K562 (cell line): Measurements from ENCODE around the gene C1QTNF2. TPM values are rescaled to one million over a fixed set of nuclear protein-coding genes. Genes with fewer than 3 reads are reported as not detected.

ENCODE experiments used
- BRD4 ChIP-seq: fragments of 200-600 bp; sonication (generic); IDR thresholded peaks from 2 replicates; pipeline ENCODE4 v1.6.1; 2017; ENCODE audit warnings: inconsistent platforms
- ELF2 ChIP-seq: fragments of 250-450 bp; sonication (Bioruptor Pico); IDR thresholded peaks from 2 replicates; pipeline ENCODE4 v1.5.0; 2021; ENCODE audit warnings: mild to moderate bottlenecking
- HOMEZ ChIP-seq: fragments of 250-450 bp; sonication (Bioruptor Pico); IDR thresholded peaks from 2 replicates; pipeline ENCODE4 v1.4.0; 2020; ENCODE audit warnings: mild to moderate bottlenecking, moderate library complexity
- KAT2B ChIP-seq: IDR thresholded peaks from one replicate; pipeline ENCODE4 v1.6.1; 2012; ENCODE audit warnings: low read depth, mild to moderate bottlenecking, control low read depth, inconsistent platforms, low read length, moderate library complexity
- PTBP1 ChIP-seq: fragments of 200-400 bp; formaldehyde crosslinking; IDR thresholded peaks from 2 replicates; pipeline ENCODE4 v1.6.1; 2017; ENCODE audit warnings: low read depth, low read length
- RUNX1 ChIP-seq: sonication (generic); IDR thresholded peaks from 2 replicates; pipeline ENCODE4 v1.6.1; 2016; ENCODE audit warnings: antibody characterized with exemption, low read depth
- SIN3A ChIP-seq, 2 experiments: fragments of 150-350 bp in 1 of 2; IDR thresholded peaks; 2 replicates each; pipeline ENCODE4 v1.6.1; 2011 to 2016; ENCODE audit warnings: borderline replicate concordance in 2 of 2, low read depth in 2 of 2, low read length in 2 of 2, mild to moderate bottlenecking in 2 of 2, moderate library complexity in 2 of 2; ENCODE audit not compliant: control insufficient read depth in 1 of 2
- SMAD1 ChIP-seq: fragments of 150-350 bp; IDR thresholded peaks from 2 replicates; pipeline ENCODE4 v1.6.1; 2014; ENCODE audit warnings: low read length, low read depth; ENCODE audit not compliant: partially characterized antibody
- SMARCC2 ChIP-seq: fragments of 450-650 bp; IDR thresholded peaks from 2 replicates; pipeline ENCODE4 v1.6.1; 2017; ENCODE audit warnings: antibody characterized with exemption, moderate library complexity, mild to moderate bottlenecking, low read depth
- SMC3 ChIP-seq: conservative IDR thresholded peaks from 2 replicates; pipeline ENCODE4 v1.6.1; 2011; ENCODE audit warnings: low read depth, low read length, improper control_type of control experiment; ENCODE audit not compliant: insufficient read depth
- SOX6 ChIP-seq: fragments of 450-650 bp; IDR thresholded peaks from 2 replicates; pipeline ENCODE4 v1.6.1; 2014; ENCODE audit warnings: mild to moderate bottlenecking
- TGIF2 ChIP-seq: sonication (generic); formaldehyde crosslinking; IDR thresholded peaks from 2 replicates; pipeline ENCODE4 v1.8.1; 2022; ENCODE audit warnings: mild to moderate bottlenecking, missing genetic modification reagents, moderate library complexity
- TRIM24 ChIP-seq, 2 experiments: fragments of 450-650 bp; IDR thresholded peaks; 2 replicates each; pipeline ENCODE4 v1.6.1; 2016
- ZBED1 ChIP-seq: IDR thresholded peaks from 2 replicates; pipeline ENCODE4 v1.6.1; 2014
- ZBTB26 ChIP-seq: fragments of 450-650 bp; formaldehyde crosslinking; IDR thresholded peaks from 2 replicates; pipeline ENCODE4 v1.4.0; 2022; ENCODE audit warnings: missing genetic modification characterization
- ZNF274 ChIP-seq: IDR thresholded peaks from 2 replicates; pipeline ENCODE4 v1.6.1; 2011; ENCODE audit warnings: low read depth, mild to moderate bottlenecking, low read length, moderate library complexity, borderline replicate concordance
- ZNF707 ChIP-seq: fragments of 250-450 bp; sonication (Bioruptor Pico); conservative IDR thresholded peaks from 2 replicates; pipeline ENCODE4 v1.8.0; 2022; ENCODE audit warnings: inconsistent platforms, mild to moderate bottlenecking, moderate library complexity
- ZNF77 ChIP-seq: fragments of 250-450 bp; sonication (Bioruptor Pico); IDR thresholded peaks from 2 replicates; pipeline ENCODE4 v1.5.0; 2020
- polyA plus RNA-seq, 8 experiments: library from polyadenylated mRNA; depleted of rRNA in 4 of 8; stranded (reverse) in 5 of 8; unstranded in 3 of 8; fragments of >200 nt; fragmentation: Nextera tagmentation in 2 of 8; fragmentation: Illumina TruSeq in 1 of 8; extraction: Ambion mirVana in 2 of 8; extraction: Trizol in 1 of 8; gene quantifications; 2 replicates each; pipeline versions ENCODE4 v1.2.1 to v1.2.3, GENCODE V29; 2011 to 2014; ENCODE audit warnings: inconsistent platforms in 1 of 8, missing spikeins in 1 of 8
- total RNA-seq, 7 experiments: library from RNA; depleted of rRNA in 6 of 7; stranded (reverse); fragments of >200 nt in 6 of 7; fragmentation: Illumina TruSeq in 2 of 7; extraction: Trizol in 2 of 7; gene quantifications; 2 replicates each; pipeline versions ENCODE4 v1.2.1 to v1.2.3, GENCODE V29; 2011 to 2021; ENCODE audit warnings: low replicate concordance in 1 of 7
- TF ChIP-seq, protein P1 (sequence below): sonication (generic); formaldehyde crosslinking; IDR thresholded peaks from 2 replicates; pipeline ENCODE4 v1.5.0; 2020; ENCODE audit warnings: missing genetic modification reagents
- TF ChIP-seq, protein P2 (sequence below): fragments of 250-450 bp; sonication (Bioruptor Pico); IDR thresholded peaks from 2 replicates; pipeline ENCODE4 v1.8.0; 2022; ENCODE audit warnings: moderate library complexity, mild to moderate bottlenecking, inconsistent platforms
- TF ChIP-seq, protein P3 (sequence below): sonication (generic); formaldehyde crosslinking; IDR thresholded peaks from 2 replicates; pipeline ENCODE4 v1.8.0; 2022; ENCODE audit warnings: missing genetic modification reagents, mild to moderate bottlenecking, borderline replicate concordance

Gene C1QTNF2
- total and polyA plus RNA-seq, 9 of the 15 experiments (the other 6 are each of a cell fraction or from before 2014, with no cell fraction given): not detected

GRCh38 chr5:160378330-160378729 lies 7.9 kb upstream of the C1QTNF2 start (continued):
- TF ChIP-seq SMC3: no peak
- TF ChIP-seq ZNF274: no peak
- no peak for TF ChIP-seq ZNF707 (CRISPR knock-in tag)
- TF ChIP-seq, protein P1, sequence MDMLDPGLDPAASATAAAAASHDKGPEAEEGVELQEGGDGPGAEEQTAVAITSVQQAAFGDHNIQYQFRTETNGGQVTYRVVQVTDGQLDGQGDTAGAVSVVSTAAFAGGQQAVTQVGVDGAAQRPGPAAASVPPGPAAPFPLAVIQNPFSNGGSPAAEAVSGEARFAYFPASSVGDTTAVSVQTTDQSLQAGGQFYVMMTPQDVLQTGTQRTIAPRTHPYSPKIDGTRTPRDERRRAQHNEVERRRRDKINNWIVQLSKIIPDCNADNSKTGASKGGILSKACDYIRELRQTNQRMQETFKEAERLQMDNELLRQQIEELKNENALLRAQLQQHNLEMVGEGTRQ (CRISPR knock-in tag): no peak
- TF ChIP-seq TRIM24 (IDR thresholded peaks at IDR 0.05): peak in 1 of 2 experiments; percentile 27; a peak in 1 of 4 replicates
- TF ChIP-seq TGIF2: no peak
- TF ChIP-seq KAT2B: no peak
- TF ChIP-seq SMARCC2: 0 out of 2 replicates have a peak, but pooled peaks have one; percentile 40
- TF ChIP-seq, protein P2, sequence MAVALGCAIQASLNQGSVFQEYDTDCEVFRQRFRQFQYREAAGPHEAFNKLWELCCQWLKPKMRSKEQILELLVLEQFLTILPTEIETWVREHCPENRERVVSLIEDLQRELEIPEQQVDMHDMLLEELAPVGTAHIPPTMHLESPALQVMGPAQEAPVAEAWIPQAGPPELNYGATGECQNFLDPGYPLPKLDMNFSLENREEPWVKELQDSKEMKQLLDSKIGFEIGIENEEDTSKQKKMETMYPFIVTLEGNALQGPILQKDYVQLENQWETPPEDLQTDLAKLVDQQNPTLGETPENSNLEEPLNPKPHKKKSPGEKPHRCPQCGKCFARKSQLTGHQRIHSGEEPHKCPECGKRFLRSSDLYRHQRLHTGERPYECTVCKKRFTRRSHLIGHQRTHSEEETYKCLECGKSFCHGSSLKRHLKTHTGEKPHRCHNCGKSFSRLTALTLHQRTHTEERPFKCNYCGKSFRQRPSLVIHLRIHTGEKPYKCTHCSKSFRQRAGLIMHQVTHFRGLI (CRISPR knock-in tag): no peak
- no peak for TF ChIP-seq RUNX1
- TF ChIP-seq ELF2: no peak
- TF ChIP-seq ZBTB26: no peak
- TF ChIP-seq ZBED1: no peak
- no peak for TF ChIP-seq SMAD1
- no peak for TF ChIP-seq HOMEZ (CRISPR knock-in tag)
- TF ChIP-seq ZNF77 (CRISPR knock-in tag): no peak
- peak; percentile 14; the same call in 1 of the 2 replicates for TF ChIP-seq SOX6
- no peak for TF ChIP-seq SIN3A (IDR thresholded peaks at IDR 0.05; ENCODE audit: borderline replicate concordance in 2 of 2, control insufficient read depth in 1 of 2, low read depth in 2 of 2, low read length in 2 of 2)
- no peak for TF ChIP-seq PTBP1
- TF ChIP-seq BRD4: no peak
- TF ChIP-seq, protein P3, sequence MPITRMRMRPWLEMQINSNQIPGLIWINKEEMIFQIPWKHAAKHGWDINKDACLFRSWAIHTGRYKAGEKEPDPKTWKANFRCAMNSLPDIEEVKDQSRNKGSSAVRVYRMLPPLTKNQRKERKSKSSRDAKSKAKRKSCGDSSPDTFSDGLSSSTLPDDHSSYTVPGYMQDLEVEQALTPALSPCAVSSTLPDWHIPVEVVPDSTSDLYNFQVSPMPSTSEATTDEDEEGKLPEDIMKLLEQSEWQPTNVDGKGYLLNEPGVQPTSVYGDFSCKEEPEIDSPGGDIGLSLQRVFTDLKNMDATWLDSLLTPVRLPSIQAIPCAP: no peak
